ENCODE data around the gene TAPBP.
"Not testable (repeated sequence)": the region's sequence is repeated elsewhere in the genome, so short reads cannot be mapped to it uniquely, and the experiment has no call there.

The TAPBP gene

DNA sequence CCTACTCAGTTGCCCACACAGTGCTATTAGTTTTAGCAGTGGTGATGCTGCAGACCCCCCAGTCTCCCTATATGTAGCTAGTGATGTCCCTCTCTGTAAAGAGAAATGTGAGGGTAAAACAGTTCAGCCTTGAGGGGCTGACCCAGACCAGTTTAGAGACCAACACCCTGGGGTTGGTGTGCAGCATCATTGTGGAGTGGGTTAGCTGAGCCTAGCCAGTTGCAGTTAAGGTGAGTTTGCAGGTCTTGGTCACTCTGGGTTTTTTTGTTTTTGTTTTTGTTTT is 37.4 kb downstream of the TAPBP start:
- no peak for DNase-seq (ENCODE audit: low read depth)

DNA sequence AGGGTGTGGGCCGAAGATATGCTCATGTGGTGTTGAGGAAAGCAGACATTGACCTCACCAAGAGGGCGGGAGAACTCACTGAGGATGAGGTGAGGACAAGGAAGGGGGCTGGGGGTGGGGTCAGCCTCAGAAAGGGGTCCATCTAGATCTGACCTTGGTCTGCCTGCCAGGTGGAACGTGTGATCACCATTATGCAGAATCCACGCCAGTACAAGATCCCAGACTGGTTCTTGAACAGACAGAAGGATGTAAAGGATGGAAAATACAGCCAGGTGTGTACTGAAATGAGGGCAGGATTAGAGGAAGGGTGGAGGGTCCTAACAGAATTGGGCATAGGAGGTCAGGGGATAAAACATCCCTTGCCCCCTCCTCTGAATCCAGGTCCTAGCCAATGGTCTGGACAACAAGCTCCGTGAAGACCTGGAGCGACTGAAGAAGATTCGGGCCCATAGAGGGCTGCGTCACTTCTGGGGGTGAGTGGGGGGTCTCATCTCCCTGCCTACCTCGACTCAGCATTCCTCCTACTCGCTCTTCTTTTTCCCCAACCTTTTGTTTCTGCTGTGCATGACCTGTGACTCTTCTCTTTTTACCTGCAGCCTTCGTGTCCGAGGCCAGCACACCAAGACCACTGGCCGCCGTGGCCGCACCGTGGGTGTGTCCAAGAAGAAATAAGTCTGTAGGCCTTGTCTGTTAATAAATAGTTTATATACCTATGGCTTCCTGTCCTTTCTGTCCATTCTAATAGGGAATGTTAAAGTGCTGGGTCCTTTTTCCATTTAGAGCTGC is 37.9 kb downstream of the TAPBP start:
- not testable (repeated sequence) for DNase-seq (ENCODE audit: low read depth)

DNA sequence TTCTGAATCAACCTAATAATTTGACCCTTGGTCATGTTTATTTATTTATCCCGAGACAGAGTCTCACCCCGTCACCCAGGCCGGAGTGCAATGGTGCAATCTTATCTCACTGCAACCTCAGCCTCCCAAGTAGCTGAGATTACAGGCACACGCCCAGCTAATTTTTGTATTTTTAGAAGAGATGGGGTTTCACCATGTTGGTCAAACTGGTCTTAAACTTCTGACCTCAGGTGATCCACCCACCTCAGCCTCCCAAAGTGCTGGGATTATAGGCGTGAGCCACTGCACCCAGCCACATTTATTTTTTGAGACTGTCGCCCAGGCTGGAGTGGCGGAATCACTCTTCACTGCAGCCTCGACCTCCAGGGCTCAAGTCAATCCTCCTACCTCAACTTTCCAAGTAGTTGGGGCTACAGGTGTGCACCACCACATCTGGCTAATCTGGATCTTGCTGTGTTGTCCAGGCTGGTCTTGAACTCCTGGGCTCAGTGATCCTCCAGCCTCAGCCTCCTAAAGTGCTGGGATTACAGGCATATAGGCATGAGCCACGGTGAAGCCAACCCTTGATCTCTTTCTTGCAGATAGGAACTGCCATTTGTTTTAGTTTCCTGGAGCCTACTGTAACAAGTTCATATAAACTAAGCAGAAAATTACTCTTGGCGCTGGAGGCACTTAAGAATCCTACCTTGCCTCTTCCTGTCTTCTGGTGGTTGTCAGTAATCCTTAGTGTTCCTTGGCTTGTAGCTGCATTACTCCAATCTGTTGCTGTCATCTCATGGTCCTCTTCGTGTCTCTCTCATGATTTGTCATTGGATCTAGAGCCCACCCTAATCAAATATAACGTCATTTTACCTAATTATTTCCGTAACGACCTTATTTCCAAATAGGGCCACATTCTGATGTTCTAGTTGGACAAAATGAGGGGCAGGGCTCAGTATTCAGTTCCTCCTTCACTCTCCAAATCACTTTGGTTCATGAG is 39.7 kb downstream of the TAPBP start:
- no peak for DNase-seq (ENCODE audit: low read depth)

GRCh38 chr6:33273129-33273923 is 40.6 kb downstream of the TAPBP start:
- no peak for DNase-seq (ENCODE audit: low read depth)

DNA sequence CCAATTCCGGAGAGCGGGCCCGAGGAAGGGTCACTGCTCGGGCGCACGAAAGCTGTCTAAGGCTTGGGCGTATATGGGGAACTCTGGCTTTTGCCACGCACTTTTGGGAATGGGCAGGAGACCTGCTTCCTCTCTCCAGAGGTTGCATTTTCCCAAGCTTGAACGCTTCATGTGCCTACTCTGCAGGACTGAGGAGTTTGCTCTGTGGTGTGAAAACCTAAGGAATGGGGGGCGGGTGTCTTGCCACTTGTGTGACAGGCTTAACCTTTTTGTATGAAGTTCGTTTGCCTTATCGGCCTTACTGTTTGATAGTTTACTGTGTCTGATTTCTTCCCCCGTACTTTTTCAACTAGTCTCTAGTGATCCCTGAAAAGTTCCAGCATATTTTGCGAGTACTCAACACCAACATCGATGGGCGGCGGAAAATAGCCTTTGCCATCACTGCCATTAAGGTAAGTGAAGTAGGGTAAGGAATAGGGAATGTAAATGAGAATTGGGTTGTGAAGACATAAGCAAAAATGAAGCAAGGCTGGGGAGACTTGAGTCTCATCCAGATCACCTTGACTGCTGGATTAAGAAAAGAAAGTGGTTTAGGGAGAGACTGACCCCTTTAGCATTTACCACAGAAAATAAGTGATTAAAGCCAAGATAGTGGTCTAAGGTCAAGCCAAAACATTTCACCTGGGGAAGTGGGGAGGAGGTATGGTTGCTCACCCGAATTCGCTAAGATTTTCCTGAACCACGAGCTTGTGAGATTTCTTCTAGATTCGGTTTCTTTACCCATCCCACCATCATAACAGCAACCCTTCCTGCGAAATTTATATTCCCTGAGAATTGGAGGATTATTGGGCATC is 41.4 kb downstream of the TAPBP start:
- no peak for DNase-seq (ENCODE audit: low read depth)

GRCh38 chr6:33271468-33272274 is 42.2 kb downstream of the TAPBP start, which contains the start of the genes RPS18 and VPS52:
Gene RPS18 (plus strand): TSS chr6:33272075. CDS start chr6:33272120, 45 bp downstream.
Gene VPS52 (minus strand): TSS chr6:33271876. CDS start chr6:33271675, 201 bp downstream.
- peak; percentile 81 for DNase-seq (ENCODE audit: low read depth)

- no peak for DNase-seq (ENCODE audit: low read depth)
These were observed 42.8 kb downstream of the TAPBP start for GRCh38 chr6:33271117-33271467.

- no peak for DNase-seq (ENCODE audit: low read depth)
These were observed 49.9 kb downstream of the TAPBP start for GRCh38 chr6:33264015-33264414.

- not testable (repeated sequence) for DNase-seq (ENCODE audit: low read depth)
These were observed 51.4 kb downstream of the TAPBP start for GRCh38 chr6:33262490-33262889.

- no peak for DNase-seq (ENCODE audit: low read depth)
These were observed 54.8 kb downstream of the TAPBP start for GRCh38 chr6:33259032-33259431.

DNA sequence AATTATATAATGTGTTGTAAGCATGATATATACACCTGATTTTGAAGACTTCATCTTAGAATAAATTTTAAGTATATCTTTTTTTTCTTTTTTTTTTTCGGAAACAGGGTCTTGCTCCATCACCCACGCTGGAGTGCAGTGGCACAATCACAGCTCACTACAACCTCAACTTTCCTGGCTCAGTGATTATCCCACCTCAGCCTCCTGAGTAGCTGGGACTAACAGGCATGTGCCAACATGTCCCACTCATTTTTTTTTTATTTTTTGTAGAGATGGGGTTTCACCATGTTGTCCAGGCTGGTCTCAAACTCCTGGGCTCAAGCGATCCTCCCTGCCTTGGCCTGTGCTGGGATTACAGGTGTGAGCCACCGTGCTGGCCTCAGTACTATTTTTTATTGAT is 59.3 kb downstream of the TAPBP start:
- no peak for DNase-seq (ENCODE audit: low read depth)

DNA sequence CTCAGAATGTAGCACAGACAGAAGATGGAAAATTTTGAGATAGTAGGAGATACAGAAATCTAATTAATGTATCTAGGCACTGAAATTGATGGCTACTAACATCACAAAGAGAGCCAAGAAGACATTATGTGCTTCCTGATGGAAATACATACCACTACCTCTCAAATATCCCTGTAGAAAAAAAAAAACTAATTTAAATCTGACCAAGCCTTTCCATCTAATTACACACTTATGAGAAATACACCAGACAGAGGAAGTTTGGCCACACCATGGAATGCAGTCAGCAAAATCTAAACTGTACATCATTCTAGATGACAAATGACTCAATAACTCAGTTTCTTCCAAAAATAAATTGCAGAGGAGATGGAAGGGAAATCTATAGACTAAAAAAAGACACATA is 61.1 kb downstream of the TAPBP start:
- no peak for DNase-seq (ENCODE audit: low read depth)

DNA sequence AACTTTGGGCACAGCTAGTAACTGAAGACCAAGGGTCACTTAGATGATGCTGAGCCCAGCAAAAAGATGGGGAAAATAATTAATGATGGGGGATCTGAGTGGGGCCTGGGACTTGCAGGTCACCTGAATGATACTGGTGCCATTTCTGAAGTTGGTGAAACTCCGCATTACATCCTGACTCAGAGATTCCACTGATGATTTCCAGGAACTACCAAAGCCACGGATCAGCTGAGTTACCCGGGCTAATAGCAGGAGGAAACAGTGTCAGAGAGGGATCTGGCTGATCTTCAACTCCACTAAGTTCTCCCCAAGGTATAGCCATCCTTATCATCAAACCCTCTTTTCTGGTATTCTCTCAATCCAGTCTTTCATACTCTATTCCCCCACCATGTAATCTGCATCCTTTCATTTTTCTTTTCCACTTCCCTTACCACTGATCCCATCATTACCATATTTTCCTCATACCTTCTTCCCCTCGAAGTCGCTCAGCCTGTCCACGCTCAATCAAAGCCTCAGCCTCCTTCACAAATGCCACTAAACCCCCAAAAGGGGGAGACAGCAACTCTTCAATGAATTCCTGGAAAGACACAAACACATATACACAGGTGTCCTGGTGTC is 62.4 kb downstream of the TAPBP start:
- no peak for DNase-seq (ENCODE audit: low read depth)

DNA sequence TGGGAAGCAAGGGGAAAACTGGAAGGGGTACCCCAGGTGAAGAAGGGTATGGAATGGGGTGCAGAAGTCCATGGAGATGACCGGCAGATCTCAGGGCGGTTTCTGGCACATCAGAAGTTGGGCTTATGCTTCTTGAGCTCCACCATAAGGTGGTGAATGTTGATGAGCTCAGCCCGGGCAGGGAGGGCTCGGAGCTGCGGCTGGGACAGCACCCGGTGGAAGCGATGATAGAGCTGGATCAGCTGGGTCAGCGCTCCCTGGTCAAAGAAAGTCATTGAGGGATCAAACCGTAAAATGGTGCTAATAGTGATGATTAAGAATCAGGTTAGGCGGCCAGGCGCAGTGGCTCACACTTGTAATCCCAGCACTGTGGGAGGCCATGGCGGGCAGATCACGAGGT is 63.1 kb downstream of the TAPBP start:
- no peak for DNase-seq (ENCODE audit: low read depth)

GRCh38 chr6:33249732-33250630 is 63.9 kb downstream of the TAPBP start:
- DNase-seq (ENCODE audit: low read depth), result no peak
